Fibroblast of pulmonary artery (primary cell): ENCODE data around the gene TYW3.

ENCODE experiments used
- DNase-seq: peaks from one replicate; pipeline ENCODE4 v3.0.0-alpha.2; 2010; ENCODE audit warnings: low read depth
- H3K4me3 ChIP-seq: replicated peaks from 2 replicates; pipeline ENCODE4 v1.5.1; 2011; ENCODE audit warnings: low read depth, mild to moderate bottlenecking, control low read depth, low read length, moderate library complexity
- TF ChIP-seq, protein P1 (sequence below): IDR thresholded peaks from 2 replicates; pipeline ENCODE4 v1.5.1; 2011; ENCODE audit warnings: mild to moderate bottlenecking, control low read depth, low read length, inconsistent platforms; ENCODE audit errors: missing control alignments

The TYW3 gene

DNA sequence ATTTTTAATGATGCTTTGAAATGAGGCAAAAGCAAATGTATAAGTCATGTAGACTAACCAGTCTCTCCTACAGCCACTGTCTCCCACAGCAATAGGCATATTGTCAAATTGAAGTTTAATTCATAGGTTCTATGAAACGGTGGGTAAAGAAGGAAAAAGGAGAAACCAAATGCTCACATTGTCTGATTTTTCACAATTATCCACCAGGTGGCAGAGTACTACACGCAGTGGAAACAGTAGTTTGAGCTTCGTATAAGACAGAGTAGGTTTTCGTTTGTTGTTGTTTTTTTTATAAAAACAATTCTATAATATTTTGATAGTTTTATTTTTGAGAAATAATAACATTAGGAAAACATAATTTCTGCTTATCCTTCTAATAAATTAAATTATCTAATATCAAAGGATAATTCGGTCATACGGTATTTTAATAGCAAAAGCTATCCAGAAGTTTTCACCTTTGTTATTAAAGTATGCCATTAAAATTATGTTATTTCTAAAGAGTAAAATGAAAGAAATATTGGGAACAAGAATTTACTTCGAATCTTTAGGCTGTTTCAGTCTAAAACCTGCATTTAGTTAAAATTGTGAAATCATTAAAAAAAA lies 39.1 kb downstream of the TYW3 start:
- TF ChIP-seq, protein P1, sequence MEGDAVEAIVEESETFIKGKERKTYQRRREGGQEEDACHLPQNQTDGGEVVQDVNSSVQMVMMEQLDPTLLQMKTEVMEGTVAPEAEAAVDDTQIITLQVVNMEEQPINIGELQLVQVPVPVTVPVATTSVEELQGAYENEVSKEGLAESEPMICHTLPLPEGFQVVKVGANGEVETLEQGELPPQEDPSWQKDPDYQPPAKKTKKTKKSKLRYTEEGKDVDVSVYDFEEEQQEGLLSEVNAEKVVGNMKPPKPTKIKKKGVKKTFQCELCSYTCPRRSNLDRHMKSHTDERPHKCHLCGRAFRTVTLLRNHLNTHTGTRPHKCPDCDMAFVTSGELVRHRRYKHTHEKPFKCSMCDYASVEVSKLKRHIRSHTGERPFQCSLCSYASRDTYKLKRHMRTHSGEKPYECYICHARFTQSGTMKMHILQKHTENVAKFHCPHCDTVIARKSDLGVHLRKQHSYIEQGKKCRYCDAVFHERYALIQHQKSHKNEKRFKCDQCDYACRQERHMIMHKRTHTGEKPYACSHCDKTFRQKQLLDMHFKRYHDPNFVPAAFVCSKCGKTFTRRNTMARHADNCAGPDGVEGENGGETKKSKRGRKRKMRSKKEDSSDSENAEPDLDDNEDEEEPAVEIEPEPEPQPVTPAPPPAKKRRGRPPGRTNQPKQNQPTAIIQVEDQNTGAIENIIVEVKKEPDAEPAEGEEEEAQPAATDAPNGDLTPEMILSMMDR = peak; percentile 78
- DNase-seq = peak; percentile 73
- H3K4me3 ChIP-seq = no peak overlapping the region

DNA sequence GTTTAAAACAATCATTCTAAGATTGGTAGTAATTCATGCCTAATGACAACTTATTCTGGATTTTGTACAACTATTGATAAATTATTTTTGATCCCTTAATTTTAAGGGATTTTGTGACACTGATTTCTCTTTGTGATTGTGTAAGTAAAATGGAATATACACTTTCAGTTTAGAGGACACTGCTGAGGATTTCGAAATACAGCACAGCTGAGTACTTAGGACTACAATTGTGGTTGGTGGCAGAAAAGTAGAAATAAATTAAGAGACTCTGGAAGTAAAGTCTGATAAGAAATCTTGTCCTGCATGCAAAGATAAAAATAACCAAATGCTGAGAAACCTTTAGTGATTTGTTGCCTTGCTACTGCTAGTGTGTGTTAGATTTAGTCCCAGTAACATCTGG lies 40.0 kb downstream of the TYW3 start:
- peak; percentile 46 for DNase-seq
- H3K4me3 ChIP-seq = no peak overlapping the region
- TF ChIP-seq, protein P1 = no peak

DNA sequence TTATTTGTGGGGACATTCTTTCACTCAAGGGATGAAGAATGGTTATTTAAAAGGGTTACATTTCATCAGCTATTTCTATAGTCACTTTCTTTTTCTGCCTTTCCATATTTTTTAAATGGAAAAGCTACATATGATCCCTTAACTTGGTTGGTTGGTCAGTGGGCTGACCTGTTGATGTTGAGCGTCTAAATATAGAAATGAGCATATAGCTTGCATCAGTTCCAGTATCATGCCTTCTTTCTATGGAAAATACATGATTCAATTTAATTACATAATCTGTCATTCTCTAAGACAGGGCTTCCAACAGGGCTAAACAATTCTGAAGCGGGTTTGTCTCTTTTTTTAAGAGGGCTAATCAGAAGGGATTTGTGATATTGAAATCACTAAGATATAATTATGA lies 40.6 kb downstream of the TYW3 start:
- TF ChIP-seq, protein P1 = no peak

DNA sequence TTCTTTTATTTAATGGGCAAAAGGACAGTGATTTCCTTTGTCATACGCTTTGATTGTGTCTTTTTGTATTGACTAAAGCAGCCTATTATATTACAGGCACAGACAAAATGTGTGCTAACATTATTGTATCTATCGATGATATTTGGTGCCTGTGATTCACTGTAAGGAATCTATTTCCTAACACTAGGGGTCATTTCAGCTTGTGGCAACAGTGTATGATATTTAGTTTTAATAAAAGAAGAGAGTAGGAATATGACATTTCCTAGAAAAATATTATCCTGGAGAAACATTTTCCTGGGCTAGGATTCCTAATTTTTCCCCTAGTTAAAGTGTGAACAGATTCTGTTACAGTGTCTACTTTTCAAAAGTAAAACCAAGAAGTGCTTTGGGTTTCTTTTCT lies 42.8 kb downstream of the TYW3 start:
- no peak for DNase-seq
- TF ChIP-seq, protein P1 = no peak
- H3K4me3 ChIP-seq = no peak overlapping the region

More for the DNA sequence above, 40.6 kb downstream of the TYW3 start:
- no peak overlapping the region for H3K4me3 ChIP-seq
- no peak for DNase-seq

DNA sequence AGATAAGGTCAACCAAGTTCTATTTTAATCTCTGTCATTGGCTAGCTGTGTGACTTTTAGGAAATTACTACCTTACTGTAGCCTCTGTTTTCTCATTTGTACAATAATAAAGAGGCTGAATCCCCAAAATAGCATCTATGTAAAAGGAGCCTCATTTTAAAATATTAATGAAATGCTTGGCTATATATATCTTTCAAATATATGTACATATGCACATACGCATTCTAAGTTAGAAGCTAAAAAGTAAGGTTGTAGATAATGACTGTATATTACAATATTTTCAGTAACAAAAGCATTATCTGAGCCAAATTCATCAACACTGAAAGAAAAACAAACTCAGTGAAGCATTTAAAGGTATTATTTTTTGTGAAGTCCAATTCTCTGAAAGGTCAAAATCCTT lies 44.6 kb downstream of the TYW3 start:
- DNase-seq = no peak
- TF ChIP-seq, protein P1 = no peak
- H3K4me3 ChIP-seq = no peak overlapping the region

DNA sequence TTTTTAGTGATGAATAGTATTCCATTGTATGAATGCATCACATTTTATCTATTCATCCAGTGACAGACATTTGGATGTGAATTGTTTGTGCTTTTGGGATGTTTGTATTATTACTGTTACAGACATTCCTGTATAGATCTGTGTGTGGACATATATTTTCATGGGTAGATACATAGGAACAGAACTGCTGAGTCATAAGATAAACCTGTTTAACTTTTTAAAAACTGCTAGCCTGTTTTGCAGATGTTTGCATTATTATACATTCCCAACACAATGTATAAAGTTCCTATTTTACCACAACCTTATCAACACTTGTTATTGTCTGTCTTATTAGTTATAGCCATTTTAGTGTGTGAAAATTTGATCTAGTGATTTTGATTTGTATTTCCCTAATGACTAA lies 46.8 kb downstream of the TYW3 start:
- no peak for DNase-seq
- H3K4me3 ChIP-seq = no peak overlapping the region
- TF ChIP-seq, protein P1 = no peak

DNA sequence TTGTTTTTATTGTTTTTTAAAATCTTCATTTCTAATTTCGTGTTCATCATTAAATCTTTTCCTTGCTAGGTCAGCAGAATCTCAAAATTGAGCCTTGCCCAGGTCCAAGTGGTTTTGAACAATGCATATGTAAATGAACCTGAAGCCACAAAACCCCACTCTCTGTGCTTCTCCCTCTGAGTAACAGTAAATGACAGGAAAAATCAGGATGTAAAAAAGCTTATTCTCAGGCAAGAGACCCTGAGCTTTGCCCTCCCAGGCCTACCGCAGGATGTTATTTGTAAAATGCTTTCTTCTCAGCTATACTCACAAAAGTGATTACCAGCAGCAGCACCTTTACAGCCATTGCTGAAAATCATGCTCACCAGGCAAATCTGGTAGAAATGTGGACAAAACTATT lies 47.6 kb downstream of the TYW3 start:
- TF ChIP-seq, protein P1 = no peak
- no peak for DNase-seq
- no peak overlapping the region for H3K4me3 ChIP-seq
